Gastrocnemius medialis (tissue), 4 donors: ENCODE measurements around the gene SLC15A2. TPM values are rescaled to one million over a fixed set of nuclear protein-coding genes. Genes with fewer than 3 reads are reported as not detected.

Source experiments
- ATAC-seq, 2 donors: fragments of 150-250 bp; one replicate each; pipeline ENCODE4 v1.9.1; 2016
- DNase-seq, 2 donors: peaks; one replicate each; pipeline ENCODE4 v3.0.0-alpha.2; 2019
- H3K27ac ChIP-seq, 4 donors: fragments of 200-600 bp; sonication (generic); 1 replicate in 1 of 4; 2 replicates in 3 of 4; pipeline ENCODE4 v1.5.1; 2016 to 2018; ENCODE audit warnings: mild to moderate bottlenecking in 2 of 4, moderate library complexity in 1 of 4
- H3K27me3 ChIP-seq, 3 donors: fragments of 200-600 bp; sonication (generic) in 2 of 3; 1 replicate in 1 of 3; 2 replicates in 2 of 3; pipeline versions ENCODE4 v1.5.1 to v1.6.0; 2016 to 2019; ENCODE audit warnings: mild to moderate bottlenecking in 1 of 3, moderate library complexity in 1 of 3
- H3K36me3 ChIP-seq, 2 donors: fragments of 200-600 bp; sonication (generic) in 1 of 2; one replicate each; pipeline ENCODE4 v1.5.1; 2017 to 2018
- H3K4me1 ChIP-seq, 2 donors: fragments of 200-600 bp; sonication (generic) in 1 of 2; one replicate each; pipeline ENCODE4 v1.5.1; 2016 to 2017; ENCODE audit warnings: mild to moderate bottlenecking in 2 of 2
- H3K4me3 ChIP-seq, 4 donors: fragments of 200-600 bp; sonication (generic) in 3 of 4; 1 replicate in 1 of 4; 2 replicates in 3 of 4; pipeline ENCODE4 v1.5.1; 2016 to 2019; ENCODE audit warnings: mild to moderate bottlenecking in 2 of 4
- H3K9me3 ChIP-seq, 3 donors: fragments of 200-600 bp; sonication (generic) in 2 of 3; 1 replicate in 1 of 3; 2 replicates in 2 of 3; pipeline ENCODE4 v1.5.1; 2016 to 2019
- CTCF ChIP-seq, 5 experiments: fragments of 450-650 bp in 3 of 5; fragments of 200-600 bp in 2 of 5; sonication (generic) in 2 of 5; IDR thresholded peaks in 4 of 5; conservative IDR thresholded peaks in 1 of 5; 1 replicate in 4 of 5; 2 replicates in 1 of 5; pipeline ENCODE4 v1.5.1; 2016 to 2019; ENCODE audit warnings: antibody characterized with exemption in 5 of 5, mild to moderate bottlenecking in 3 of 5, moderate library complexity in 3 of 5
- POLR2A ChIP-seq, 2 donors: fragments of 450-650 bp; IDR thresholded peaks; one replicate each; pipeline ENCODE4 v1.6.1; 2017; ENCODE audit warnings: antibody characterized with exemption in 2 of 2, mild to moderate bottlenecking in 2 of 2, moderate library complexity in 2 of 2
- in situ Hi-C, 4 donors: fragments of 200-750 bp; cut with MboI; loops; one replicate each; pipeline versions ENCODE4 v1.15.0 to v1.8.0; 2017; ENCODE audit warnings: low sequenced_read_pairs in 4 of 4
- intact Hi-C: fragments of 100-400 bp; cut with DNase I; formaldehyde crosslinking; loops from one replicate; pipeline ENCODE4 v1.15.1; 2023; ENCODE audit warnings: low total_unique reads
- total RNA-seq, 4 donors: library from RNA; depleted of rRNA; stranded (reverse); fragments of >200 nt; gene quantifications; one replicate each; pipeline versions ENCODE4 v1.1.0 to v1.2.3, GENCODE V29; 2016

SLC15A2 gene
- total RNA-seq, 4 donors from 2014 or later: 0.07 to 0.82 (median 0.41) TPM

GRCh38 chr3:121885386-121885785 is 8.8 kb upstream of the SLC15A2 start:
- Histone ChIP-seq H3K4me1 (no peaks in the 10 kb centered on the region), H3K27ac (no peak overlapping the region)
- ATAC-seq: no peak

GRCh38 chr3:121895121-121895520 is 920 bp downstream of the SLC15A2 start:
- Histone ChIP-seq H3K4me1 (peaks cover 13 to 15% of the 10 kb centered on the region in 2 donors), H3K4me3 (no peak overlapping the region), H3K9me3 (no peaks in the 10 kb centered on the region), H3K27ac (no peak overlapping the region), H3K36me3 (no peaks in the 10 kb centered on the region), H3K27me3 (no peaks in the 10 kb centered on the region)
- intact Hi-C loops: no loop called here
- DNase-seq (no peak), ATAC-seq (peak; percentile 58 to 98)
- TF ChIP-seq CTCF (IDR thresholded peaks at IDR 0.05 in 4 of 5, conservative IDR thresholded peaks at IDR 0.05 in 1 of 5): no peak
- no peak for TF ChIP-seq POLR2A (IDR thresholded peaks at IDR 0.05)
- in situ Hi-C loops: no loop called here

More at GRCh38 chr3:121885386-121885785, 8.8 kb upstream of the SLC15A2 start:
- no peaks in the 10 kb centered on the region for H3K9me3 ChIP-seq
- no peaks in the 10 kb centered on the region for H3K36me3 ChIP-seq
- no peaks in the 10 kb centered on the region for H3K27me3 ChIP-seq
- intact Hi-C loops (no loop called here), in situ Hi-C loops (no loop called here)
- no peak overlapping the region for H3K4me3 ChIP-seq
- no peak for DNase-seq
- TF ChIP-seq POLR2A (IDR thresholded peaks at IDR 0.05) (no peak), CTCF (IDR thresholded peaks at IDR 0.05 in 4 of 5, conservative IDR thresholded peaks at IDR 0.05 in 1 of 5) (no peak)

GRCh38 chr3:121895736-121896135 is 1.5 kb downstream of the SLC15A2 start:
- in situ Hi-C loops: no loop called here
- DNase-seq: no peak
- no peaks in the 10 kb centered on the region for H3K36me3 ChIP-seq
- no peak overlapping the region for H3K4me3 ChIP-seq
- H3K4me1 ChIP-seq: peaks cover 13 to 15% of the 10 kb centered on the region in 2 donors
- no peak for ATAC-seq
- no peak overlapping the region for H3K27ac ChIP-seq
- no peak for TF ChIP-seq POLR2A (IDR thresholded peaks at IDR 0.05)
- TF ChIP-seq CTCF (IDR thresholded peaks at IDR 0.05 in 4 of 5, conservative IDR thresholded peaks at IDR 0.05 in 1 of 5): no peak
- intact Hi-C loops: no loop called here
- no peaks in the 10 kb centered on the region for H3K27me3 ChIP-seq
- H3K9me3 ChIP-seq: no peaks in the 10 kb centered on the region

- H3K27me3 ChIP-seq: no peaks in the 10 kb centered on the region
These were observed 2.6 kb downstream of the SLC15A2 start for GRCh38 chr3:121896823-121897222.

More at GRCh38 chr3:121896823-121897222, 2.6 kb downstream of the SLC15A2 start:
- H3K9me3 ChIP-seq: no peaks in the 10 kb centered on the region
- H3K36me3 ChIP-seq: no peaks in the 10 kb centered on the region
- DNase-seq (no peak), ATAC-seq (no peak)
- peaks cover 13 to 15% of the 10 kb centered on the region in 2 donors for H3K4me1 ChIP-seq
- intact Hi-C loops (no loop called here), in situ Hi-C loops (no loop called here)
- H3K4me3 ChIP-seq: no peak overlapping the region
- H3K27ac ChIP-seq: no peak overlapping the region
- no peak for TF ChIP-seq POLR2A (IDR thresholded peaks at IDR 0.05)
- no peak for TF ChIP-seq CTCF (IDR thresholded peaks at IDR 0.05 in 4 of 5, conservative IDR thresholded peaks at IDR 0.05 in 1 of 5)
